ENCODE results near the gene VCAN.
A peak's percentile ranks its signal among the peaks of the same experiment; 100 is the strongest.

VCAN gene

GRCh38 chr5:83450183-83450966, 21.2 kb upstream of the VCAN start:
- Histone ChIP-seq H2BK5ac (ENCODE audit: low read length) (no peak overlapping the region), H2BK12ac (ENCODE audit: low read length) (no peak overlapping the region), H3K79me1 (ENCODE audit: low read depth, low read length) (no peaks in the 10 kb centered on the region), H2BK15ac (ENCODE audit: low read length) (no peak overlapping the region), H2BK120ac (ENCODE audit: low read depth, low read length) (no peak overlapping the region), H3K9ac (ENCODE audit: low read depth, low read length, poor library complexity) (no peak overlapping the region), H3K9me3 (replicated peaks in 1 of 2; ENCODE audit: control insufficient read depth in 2 of 2, insufficient read depth in 1 of 2, low read depth in 1 of 2, low read length in 2 of 2) (peaks cover 0 to 14% of the 10 kb centered on the region in 2 donors), H3K27me3 (ENCODE audit: control insufficient read depth in 3 of 3, insufficient read depth in 3 of 3, low read depth in 1 of 3, low read length in 3 of 3) (no peaks in the 10 kb centered on the region), H2AK5ac (ENCODE audit: low read depth, low read length) (no peak overlapping the region), H3K4ac (ENCODE audit: low read length) (no peak overlapping the region), H3K4me1 (ENCODE audit: control insufficient read depth in 2 of 2, insufficient read depth in 1 of 2, low read depth in 1 of 2, low read length in 2 of 2) (peaks cover 3 to 4% of the 10 kb centered on the region in 2 donors), H3K36me3 (replicated peaks in 1 of 2; ENCODE audit: control insufficient read depth in 2 of 2, insufficient read depth in 2 of 2, low read length in 2 of 2) (peaks cover 0 to 1% of the 10 kb centered on the region in 2 donors), H4K91ac (ENCODE audit: low read depth, low read length, poor library complexity) (no peak overlapping the region), H2AFZ (ENCODE audit: low read length) (peak overlapping the region; percentile 60), H3K18ac (ENCODE audit: low read length) (no peak overlapping the region), H3K4me2 (ENCODE audit: insufficient read depth, low read length, poor library complexity, severe bottlenecking) (no peak overlapping the region), H4K8ac (ENCODE audit: low read depth, low read length) (no peak overlapping the region), H3K14ac (ENCODE audit: low read length) (no peak overlapping the region), H3K23ac (ENCODE audit: low read depth, low read length, poor library complexity) (no peak overlapping the region), H3K27ac (replicated peaks; ENCODE audit: low read length) (no peak overlapping the region), H3K4me3 (ENCODE audit: low read length in 2 of 2) (no peak overlapping the region)
- no CpG with 5 or more reads among the region's 4 CpGs for WGBS, 2 donors (ENCODE audit: extremely low coverage in 2 of 2, insufficient read length in 2 of 2, insufficient replicate concordance in 1 of 2)
- no peak for DNase-seq (ENCODE audit: low spot score)

DNA sequence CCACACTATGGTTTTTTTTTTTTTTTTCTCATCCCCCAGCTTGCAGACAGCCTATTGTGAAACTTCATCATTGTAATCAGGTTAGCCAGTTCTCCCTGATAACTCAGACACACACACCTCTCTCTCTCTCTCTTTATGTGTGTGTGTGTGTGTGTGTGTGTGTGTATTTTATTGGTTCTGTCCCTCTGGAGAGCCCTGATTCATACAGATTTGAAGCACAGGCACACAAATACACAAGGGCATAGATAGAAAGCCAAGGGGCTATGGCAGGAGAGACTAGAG, 20.6 kb upstream of the VCAN start:
- Histone ChIP-seq H3K18ac (ENCODE audit: low read length) (no peak overlapping the region), H3K36me3 (replicated peaks in 1 of 2; ENCODE audit: control insufficient read depth in 2 of 2, insufficient read depth in 2 of 2, low read length in 2 of 2) (peaks cover 0 to 1% of the 10 kb centered on the region in 2 donors), H4K8ac (ENCODE audit: low read depth, low read length) (no peak overlapping the region), H2BK5ac (ENCODE audit: low read length) (no peak overlapping the region), H3K9me3 (replicated peaks in 1 of 2; ENCODE audit: control insufficient read depth in 2 of 2, insufficient read depth in 1 of 2, low read depth in 1 of 2, low read length in 2 of 2) (peaks cover 0 to 14% of the 10 kb centered on the region in 2 donors), H2BK12ac (ENCODE audit: low read length) (no peak overlapping the region), H3K4me3 (ENCODE audit: low read length in 2 of 2) (no peak overlapping the region), H3K14ac (ENCODE audit: low read length) (no peak overlapping the region), H3K23ac (ENCODE audit: low read depth, low read length, poor library complexity) (no peak overlapping the region), H3K4me2 (ENCODE audit: insufficient read depth, low read length, poor library complexity, severe bottlenecking) (no peak overlapping the region), H2BK15ac (ENCODE audit: low read length) (no peak overlapping the region), H2AFZ (ENCODE audit: low read length) (peak overlapping the region; percentile 60), H2BK120ac (ENCODE audit: low read depth, low read length) (no peak overlapping the region), H3K79me1 (ENCODE audit: low read depth, low read length) (no peaks in the 10 kb centered on the region), H2AK5ac (ENCODE audit: low read depth, low read length) (no peak overlapping the region), H3K4ac (ENCODE audit: low read length) (no peak overlapping the region), H3K4me1 (ENCODE audit: control insufficient read depth in 2 of 2, insufficient read depth in 1 of 2, low read depth in 1 of 2, low read length in 2 of 2) (peaks cover 3 to 4% of the 10 kb centered on the region in 2 donors), H4K91ac (ENCODE audit: low read depth, low read length, poor library complexity) (no peak overlapping the region), H3K27ac (replicated peaks; ENCODE audit: low read length) (no peak overlapping the region), H3K27me3 (ENCODE audit: control insufficient read depth in 3 of 3, insufficient read depth in 3 of 3, low read depth in 1 of 3, low read length in 3 of 3) (no peaks in the 10 kb centered on the region), H3K9ac (ENCODE audit: low read depth, low read length, poor library complexity) (no peak overlapping the region)
- DNase-seq (ENCODE audit: low spot score) = no peak

DNA sequence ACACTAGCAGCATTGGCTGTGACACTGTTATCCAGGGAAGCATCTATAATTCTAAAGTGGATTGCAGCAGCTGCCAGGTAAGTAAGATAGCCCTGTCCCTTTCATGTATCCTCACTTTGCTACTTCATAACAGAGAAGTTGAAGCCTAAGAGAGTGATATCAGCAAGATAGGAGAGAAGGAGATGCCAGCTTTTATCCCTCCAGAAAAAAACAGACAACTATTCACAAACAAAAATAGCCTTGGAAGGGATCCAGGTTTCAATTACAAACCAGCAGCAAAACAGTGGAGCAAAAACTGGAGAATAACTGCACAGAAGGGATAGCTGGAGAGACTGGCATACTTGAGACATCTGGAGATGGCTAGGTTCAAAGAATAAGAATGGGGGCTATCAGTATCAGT, 19.6 kb upstream of the VCAN start:
- no peak for DNase-seq (ENCODE audit: low spot score)
- Histone ChIP-seq H3K4ac (ENCODE audit: low read length) (no peak overlapping the region), H4K8ac (ENCODE audit: low read depth, low read length) (no peak overlapping the region), H4K91ac (ENCODE audit: low read depth, low read length, poor library complexity) (no peak overlapping the region), H2BK5ac (ENCODE audit: low read length) (no peak overlapping the region), H2BK12ac (ENCODE audit: low read length) (no peak overlapping the region), H3K79me1 (ENCODE audit: low read depth, low read length) (no peaks in the 10 kb centered on the region), H3K18ac (ENCODE audit: low read length) (no peak overlapping the region), H3K9me3 (replicated peaks in 1 of 2; ENCODE audit: control insufficient read depth in 2 of 2, insufficient read depth in 1 of 2, low read depth in 1 of 2, low read length in 2 of 2) (peaks cover 0 to 14% of the 10 kb centered on the region in 2 donors), H2AK5ac (ENCODE audit: low read depth, low read length) (no peak overlapping the region), H3K36me3 (replicated peaks in 1 of 2; ENCODE audit: control insufficient read depth in 2 of 2, insufficient read depth in 2 of 2, low read length in 2 of 2) (peaks cover 0 to 1% of the 10 kb centered on the region in 2 donors), H2AFZ (ENCODE audit: low read length) (no peak overlapping the region), H3K4me2 (ENCODE audit: insufficient read depth, low read length, poor library complexity, severe bottlenecking) (no peak overlapping the region), H3K27ac (replicated peaks; ENCODE audit: low read length) (no peak overlapping the region), H3K4me1 (ENCODE audit: control insufficient read depth in 2 of 2, insufficient read depth in 1 of 2, low read depth in 1 of 2, low read length in 2 of 2) (peaks cover 3 to 4% of the 10 kb centered on the region in 2 donors), H2BK120ac (ENCODE audit: low read depth, low read length) (no peak overlapping the region), H3K9ac (ENCODE audit: low read depth, low read length, poor library complexity) (no peak overlapping the region), H2BK15ac (ENCODE audit: low read length) (no peak overlapping the region), H3K14ac (ENCODE audit: low read length) (no peak overlapping the region), H3K23ac (ENCODE audit: low read depth, low read length, poor library complexity) (no peak overlapping the region), H3K4me3 (ENCODE audit: low read length in 2 of 2) (no peak overlapping the region), H3K27me3 (ENCODE audit: control insufficient read depth in 3 of 3, insufficient read depth in 3 of 3, low read depth in 1 of 3, low read length in 3 of 3) (no peaks in the 10 kb centered on the region)

GRCh38 chr5:83453937-83454336, 17.6 kb upstream of the VCAN start:
- no peak overlapping the region for H2BK12ac ChIP-seq (ENCODE audit: low read length)
- no peak overlapping the region for H2BK120ac ChIP-seq (ENCODE audit: low read depth, low read length)
- no peak overlapping the region for H3K4me3 ChIP-seq (ENCODE audit: low read length in 2 of 2)
- no peak overlapping the region for H3K14ac ChIP-seq (ENCODE audit: low read length)
- DNase-seq (ENCODE audit: low spot score) = no peak
- no peak overlapping the region for H4K8ac ChIP-seq (ENCODE audit: low read depth, low read length)
- no peak overlapping the region for H2AK5ac ChIP-seq (ENCODE audit: low read depth, low read length)
- no peak overlapping the region for H3K9ac ChIP-seq (ENCODE audit: low read depth, low read length, poor library complexity)
- H3K4me1 ChIP-seq (ENCODE audit: control insufficient read depth in 2 of 2, insufficient read depth in 1 of 2, low read depth in 1 of 2, low read length in 2 of 2) = peaks cover 3 to 4% of the 10 kb centered on the region in 2 donors
- no peak overlapping the region for H2AFZ ChIP-seq (ENCODE audit: low read length)
- H3K18ac ChIP-seq (ENCODE audit: low read length) = no peak overlapping the region
- no peak overlapping the region for H3K4ac ChIP-seq (ENCODE audit: low read length)
- H2BK15ac ChIP-seq (ENCODE audit: low read length) = no peak overlapping the region
- H3K9me3 ChIP-seq (replicated peaks in 1 of 2; ENCODE audit: control insufficient read depth in 2 of 2, insufficient read depth in 1 of 2, low read depth in 1 of 2, low read length in 2 of 2) = peaks cover 0 to 14% of the 10 kb centered on the region in 2 donors
- H4K91ac ChIP-seq (ENCODE audit: low read depth, low read length, poor library complexity) = no peak overlapping the region
- no peak overlapping the region for H3K23ac ChIP-seq (ENCODE audit: low read depth, low read length, poor library complexity)
- 86 to 88% methylated on average over 1 of the region's 1 CpG for WGBS, 2 donors (ENCODE audit: extremely low coverage in 2 of 2, insufficient read length in 2 of 2, insufficient replicate concordance in 1 of 2)
- H3K27ac ChIP-seq (replicated peaks; ENCODE audit: low read length) = no peak overlapping the region
- H3K27me3 ChIP-seq (ENCODE audit: control insufficient read depth in 3 of 3, insufficient read depth in 3 of 3, low read depth in 1 of 3, low read length in 3 of 3) = no peaks in the 10 kb centered on the region
- H3K36me3 ChIP-seq (replicated peaks in 1 of 2; ENCODE audit: control insufficient read depth in 2 of 2, insufficient read depth in 2 of 2, low read length in 2 of 2) = peaks cover 0 to 1% of the 10 kb centered on the region in 2 donors
- no peaks in the 10 kb centered on the region for H3K79me1 ChIP-seq (ENCODE audit: low read depth, low read length)
- no peak overlapping the region for H3K4me2 ChIP-seq (ENCODE audit: insufficient read depth, low read length, poor library complexity, severe bottlenecking)
- H2BK5ac ChIP-seq (ENCODE audit: low read length) = no peak overlapping the region

Measured in neuronal stem cell (in vitro differentiated cells).